GM06990 (cell line): ENCODE results near the gene CPTP.

Source experiments
- DNase-seq: peaks from one replicate; pipeline ENCODE4 v3.0.0-alpha.2; 2011; ENCODE audit not compliant: insufficient read length; ENCODE audit errors: extremely low read depth
- H3K27me3 ChIP-seq: replicated peaks from 2 replicates; pipeline ENCODE4 v1.6.0; 2011; ENCODE audit warnings: low read length; ENCODE audit not compliant: control insufficient read depth, insufficient read depth
- H3K36me3 ChIP-seq: 2 replicates; pipeline ENCODE4 v1.5.1; 2011; ENCODE audit warnings: low read length; ENCODE audit not compliant: control insufficient read depth, insufficient read depth
- H3K4me3 ChIP-seq: replicated peaks from 2 replicates; pipeline ENCODE4 v1.5.1; 2011; ENCODE audit warnings: low read depth, mild to moderate bottlenecking, control low read depth, low read length
- CTCF ChIP-seq: IDR thresholded peaks from 2 replicates; pipeline ENCODE4 v1.5.1; 2011; ENCODE audit warnings: low read length, control low read depth, mild to moderate bottlenecking, inconsistent platforms; ENCODE audit not compliant: insufficient read depth, poor library complexity, severe bottlenecking

The CPTP gene

GRCh38 chr1:1373051-1373814, 48.6 kb downstream of the CPTP start:
- TF ChIP-seq CTCF = no peak
- Histone ChIP-seq H3K4me3 (peak overlapping the region; percentile 97; the same call in 1 of the 2 replicates), H3K27me3 (no peaks in the 10 kb centered on the region), H3K36me3 (peaks cover 11% of the 10 kb centered on the region)
- no peak for DNase-seq

GRCh38 chr1:1373815-1374588, 49.4 kb downstream of the CPTP start:
- Histone ChIP-seq H3K4me3 (peak overlapping the region; percentile 97), H3K36me3 (peaks cover 11% of the 10 kb centered on the region), H3K27me3 (no peaks in the 10 kb centered on the region)
- peak; percentile 23 for DNase-seq
- TF ChIP-seq CTCF = no peak

- Histone ChIP-seq H3K36me3 (peaks cover 11% of the 10 kb centered on the region), H3K27me3 (no peaks in the 10 kb centered on the region), H3K4me3 (peak overlapping the region; percentile 97)
- no peak for TF ChIP-seq CTCF
- DNase-seq = no peak
Observed at GRCh38 chr1:1374589-1374928, 50.0 kb downstream of the CPTP start.

GRCh38 chr1:1374929-1375662, 50.5 kb downstream of the CPTP start, which contains the start of gene AURKAIP1:
Gene AURKAIP1, minus strand, starts transcription at chr1:1375207. Its CDS starts 451 bp downstream, at chr1:1374756.
- TF ChIP-seq CTCF = no peak
- no peaks in the 10 kb centered on the region for H3K27me3 ChIP-seq
- DNase-seq = peak; percentile 99
- peaks cover 11% of the 10 kb centered on the region for H3K36me3 ChIP-seq
- H3K4me3 ChIP-seq = peak within 1 kb of the TSS; percentile 97

- Histone ChIP-seq H3K27me3 (no peaks in the 10 kb centered on the region), H3K4me3 (peak overlapping the region; percentile 97; the same call in 1 of the 2 replicates), H3K36me3 (peaks cover 13% of the 10 kb centered on the region)
- no peak for TF ChIP-seq CTCF
- DNase-seq = no peak
Observed at GRCh38 chr1:1376551-1377226, 52.1 kb downstream of the CPTP start.
